NCI-H82 treated with DMSO at 0.1 percent for 48 hours (cell line): ENCODE measurements around the gene TOP3B.

ENCODE experiments used
- DNase-seq: peaks from one replicate; lab custom pipeline; 2025; ENCODE audit not compliant: unreplicated experiment; lab: John Stamatoyannopoulos, UW

TOP3B gene

DNA sequence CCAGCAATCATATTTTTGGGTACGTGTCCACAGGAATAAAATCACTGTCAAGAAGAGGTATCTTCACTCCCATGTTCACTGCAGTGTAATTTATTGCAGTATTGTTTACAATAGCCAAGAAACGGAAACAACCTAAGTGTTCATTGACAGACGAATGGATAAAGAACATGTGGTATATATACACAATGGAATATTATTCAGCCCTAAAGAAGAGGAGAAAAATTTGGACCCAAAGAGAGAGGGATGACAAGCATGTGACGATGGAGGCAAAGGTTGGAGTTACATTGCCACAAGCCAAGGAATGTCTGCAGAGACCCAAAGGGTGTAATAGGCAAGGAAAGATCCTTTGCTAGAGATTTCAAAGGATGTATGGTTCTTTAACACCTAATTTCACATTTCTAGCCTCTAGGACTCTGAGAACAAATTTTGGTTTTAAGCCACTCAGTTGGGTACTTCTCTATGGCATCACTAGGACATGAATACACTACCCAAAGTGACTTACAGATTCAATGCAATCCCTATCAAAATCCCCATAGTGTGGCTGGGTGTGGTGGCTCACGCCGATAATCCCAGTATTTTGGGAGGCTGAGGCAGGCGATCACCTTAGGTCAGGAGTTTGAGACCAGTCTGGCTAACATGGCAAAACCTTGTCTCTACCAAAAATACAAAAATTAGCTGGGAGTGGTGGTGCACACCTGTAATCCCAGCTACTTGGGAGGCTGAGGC, 31.1 kb upstream of the TOP3B start:
- DNase-seq: no peak

DNA sequence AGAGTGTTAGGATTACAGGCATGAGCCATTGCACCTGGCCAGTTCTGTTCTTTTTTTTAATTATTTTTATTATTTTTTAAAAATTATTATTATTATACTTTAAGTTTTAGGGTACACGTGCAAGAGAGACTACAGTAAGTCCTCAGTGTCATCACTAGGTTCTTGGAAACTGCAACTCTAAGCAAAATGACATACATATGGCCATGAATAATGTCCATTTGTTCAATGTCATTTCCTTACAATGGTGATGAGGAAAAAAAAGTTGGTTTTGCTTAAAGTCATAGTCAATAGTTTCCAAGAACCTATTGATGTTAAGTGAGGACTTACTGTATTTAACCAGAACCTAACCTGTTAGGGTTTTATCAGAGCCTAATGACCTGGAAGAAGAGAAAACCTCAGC, 29.4 kb upstream of the TOP3B start:
- DNase-seq: no peak

DNA sequence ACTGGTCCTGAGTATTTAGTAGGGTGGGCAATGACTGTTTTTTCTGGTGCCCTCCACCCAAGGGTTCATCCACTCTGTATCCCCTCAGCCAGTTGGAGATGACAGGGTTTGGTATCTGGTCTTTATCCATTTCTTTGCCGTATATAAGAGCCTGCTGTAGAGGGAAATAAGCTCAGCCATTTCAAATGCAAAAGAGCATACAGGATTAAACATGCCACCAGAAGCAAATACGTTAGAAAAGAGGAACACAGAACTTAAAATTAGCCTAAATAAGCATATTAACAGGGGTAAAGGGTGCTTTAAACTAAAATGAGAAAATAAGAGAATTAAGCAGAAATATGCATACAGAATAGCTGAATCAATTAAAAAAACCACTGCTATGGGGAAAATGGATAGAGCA, 27.8 kb upstream of the TOP3B start:
- DNase-seq: no peak

- no peak for DNase-seq
Observed at GRCh38 chr22:22009661-22010060, 27.1 kb upstream of the TOP3B start.

GRCh38 chr22:22006596-22006990, 24.0 kb upstream of the TOP3B start:
- no peak for DNase-seq

GRCh38 chr22:22005945-22006595, 23.5 kb upstream of the TOP3B start:
- DNase-seq: no peak

DNA sequence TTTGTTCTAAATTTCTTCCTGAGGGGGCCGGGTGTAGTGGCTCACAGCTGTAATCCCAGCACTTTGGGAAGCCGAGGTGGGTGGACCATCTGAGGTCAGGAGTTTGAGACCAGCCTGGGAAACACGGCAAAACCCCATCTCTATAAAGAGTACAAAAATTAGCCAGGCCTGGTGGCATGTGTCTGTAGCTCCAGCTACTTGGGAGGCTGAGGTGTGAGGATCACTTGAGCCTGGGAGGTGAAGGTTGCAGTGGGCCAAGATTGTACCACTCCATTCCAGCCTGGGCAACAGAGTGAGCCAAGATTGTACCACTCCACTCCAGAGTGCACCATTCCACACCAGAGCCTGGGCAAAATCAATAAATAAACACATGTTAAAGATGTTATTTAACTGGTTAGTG, 20.6 kb upstream of the TOP3B start:
- DNase-seq: no peak

GRCh38 chr22:22002526-22003055, 20.0 kb upstream of the TOP3B start:
- DNase-seq: no peak

DNA sequence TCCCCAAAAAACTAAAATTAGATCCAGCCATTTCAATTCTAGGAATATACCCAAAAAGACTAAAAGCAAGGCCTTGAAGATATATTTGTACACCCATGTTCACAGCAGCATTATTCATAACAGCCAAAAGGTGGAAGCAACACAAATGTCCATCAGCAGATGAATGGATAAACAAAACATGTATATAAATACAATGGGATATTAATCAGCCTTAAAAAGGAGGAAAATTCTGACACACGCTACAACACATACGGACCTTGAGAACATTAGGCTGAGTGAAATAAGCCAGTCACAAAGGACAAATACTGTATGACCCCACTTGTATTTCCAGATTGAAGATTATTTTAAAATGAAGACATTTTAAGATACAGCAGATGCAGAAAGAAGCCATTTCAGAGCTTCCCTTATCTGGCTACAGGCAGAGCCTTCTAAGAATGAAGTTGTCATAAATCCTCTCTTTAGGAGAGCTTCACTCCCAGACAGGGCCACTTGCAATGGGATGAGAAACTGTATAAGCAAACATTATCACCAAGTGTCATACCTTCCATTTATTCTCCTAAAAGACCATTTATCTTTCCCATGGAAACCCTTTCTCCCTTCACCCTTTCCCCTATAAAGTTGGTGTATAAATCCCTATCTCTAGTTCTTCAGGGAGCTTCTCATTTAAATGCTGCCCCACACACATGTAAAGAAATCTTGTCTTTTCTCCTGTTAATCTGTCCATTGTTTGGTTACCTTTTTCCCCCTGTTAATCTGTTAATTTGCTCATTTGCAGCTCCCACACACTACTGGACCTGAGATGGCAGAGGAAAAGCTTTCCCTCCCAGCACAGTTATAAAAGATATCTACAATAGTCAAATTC, 19.3 kb upstream of the TOP3B start:
- DNase-seq: no peak

DNA sequence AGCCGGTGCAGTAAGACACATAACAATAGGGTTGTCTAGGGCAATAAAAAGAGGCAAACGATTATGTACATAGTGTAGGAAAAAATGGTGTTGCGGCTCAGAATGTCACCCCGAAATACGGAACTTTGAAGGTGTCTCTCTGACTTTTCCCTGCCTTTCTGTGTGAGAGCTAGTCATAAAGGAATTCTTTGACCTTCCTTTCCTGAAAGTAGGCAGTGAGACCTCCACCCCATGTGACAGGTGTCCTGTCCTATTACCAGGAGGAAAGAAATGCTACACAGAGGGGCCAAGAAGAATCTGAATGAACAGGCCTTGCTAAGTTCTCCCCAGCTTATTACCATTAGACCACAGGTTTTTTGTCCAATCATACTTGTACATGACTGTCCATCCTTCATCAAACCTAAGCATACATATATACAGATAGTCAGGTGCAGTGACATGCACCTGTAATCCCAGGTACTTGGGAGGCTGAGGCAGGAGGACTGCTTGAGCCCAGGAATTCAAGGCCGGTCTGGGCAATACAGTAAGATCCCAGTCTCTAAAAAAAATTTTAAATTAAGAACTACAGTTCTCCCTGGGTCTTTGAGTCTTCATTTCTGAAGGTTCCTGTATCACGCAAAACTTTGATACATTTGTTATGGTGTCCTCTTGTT, 16.1 kb upstream of the TOP3B start:
- no peak for DNase-seq

DNA sequence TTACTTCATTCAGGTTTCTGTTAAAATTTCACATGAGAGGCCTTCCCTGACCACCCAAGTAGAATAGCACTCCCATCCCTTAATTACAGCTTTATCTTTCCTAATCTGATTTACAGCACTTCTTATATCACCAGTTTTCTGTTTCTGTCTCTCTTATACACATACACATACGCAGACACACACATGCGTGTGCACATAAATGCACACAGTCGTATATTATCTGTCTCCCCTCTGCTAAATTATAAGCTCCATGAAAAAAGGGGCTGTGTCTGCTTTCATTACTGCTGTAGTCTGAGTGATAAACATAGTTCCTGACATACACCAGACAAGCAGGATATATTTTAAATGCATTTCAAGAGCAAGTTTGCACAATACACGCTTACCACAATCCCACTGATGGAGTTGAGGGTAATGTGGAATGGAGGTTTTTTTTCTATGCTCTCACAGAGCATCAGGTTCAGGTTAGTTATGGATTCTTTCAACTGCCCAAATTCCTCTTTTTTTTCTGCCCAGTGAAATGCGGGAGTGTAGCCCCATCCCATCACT, 13.7 kb upstream of the TOP3B start:
- no peak for DNase-seq

DNA sequence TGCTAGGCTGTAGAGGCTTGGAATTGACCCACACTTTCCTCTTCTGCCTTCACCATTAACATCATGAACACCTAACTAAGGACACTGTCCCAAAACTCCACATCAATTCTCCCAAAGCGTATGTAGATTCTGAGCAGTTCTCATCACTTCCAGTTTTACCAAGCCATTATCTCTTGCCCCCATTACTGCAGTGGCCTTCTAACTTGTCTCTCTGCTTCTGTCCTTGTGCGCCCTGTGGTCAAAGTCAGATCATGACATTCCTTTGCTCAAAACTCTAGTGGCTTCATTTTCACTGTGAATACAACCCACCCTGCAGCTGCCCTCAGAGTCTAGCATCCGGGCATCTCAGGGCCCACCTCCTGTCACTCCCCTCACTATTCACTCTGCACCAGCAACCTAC, 13.1 kb upstream of the TOP3B start:
- no peak for DNase-seq

DNA sequence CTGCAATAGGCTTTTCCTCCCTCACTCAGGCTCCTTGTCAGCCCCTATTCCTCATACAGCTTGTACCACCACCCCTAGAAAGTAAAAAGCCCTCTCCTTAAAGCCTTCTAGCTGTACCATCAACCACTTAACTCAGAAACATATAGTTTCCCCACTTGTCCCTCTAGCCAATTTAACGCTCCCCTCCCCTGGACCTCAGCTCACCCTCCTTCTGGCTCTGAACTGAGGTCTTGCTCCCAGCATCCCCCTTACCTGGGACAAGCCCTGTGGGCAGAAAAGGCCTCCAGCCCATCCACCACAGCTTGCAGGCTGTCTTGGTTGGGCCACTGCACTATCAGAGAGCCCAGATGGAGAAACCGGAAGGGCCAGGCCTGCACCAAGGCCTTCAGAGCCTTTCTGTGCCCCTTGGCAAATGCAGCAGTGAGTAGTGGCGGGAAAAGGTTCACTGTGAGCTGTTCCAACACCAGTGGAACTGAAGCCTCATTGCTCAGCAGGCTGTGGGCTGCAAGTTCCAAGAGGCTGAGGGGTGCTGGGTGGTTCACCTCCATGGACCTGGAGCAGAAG, 12.4 kb upstream of the TOP3B start:
- no peak for DNase-seq

DNA sequence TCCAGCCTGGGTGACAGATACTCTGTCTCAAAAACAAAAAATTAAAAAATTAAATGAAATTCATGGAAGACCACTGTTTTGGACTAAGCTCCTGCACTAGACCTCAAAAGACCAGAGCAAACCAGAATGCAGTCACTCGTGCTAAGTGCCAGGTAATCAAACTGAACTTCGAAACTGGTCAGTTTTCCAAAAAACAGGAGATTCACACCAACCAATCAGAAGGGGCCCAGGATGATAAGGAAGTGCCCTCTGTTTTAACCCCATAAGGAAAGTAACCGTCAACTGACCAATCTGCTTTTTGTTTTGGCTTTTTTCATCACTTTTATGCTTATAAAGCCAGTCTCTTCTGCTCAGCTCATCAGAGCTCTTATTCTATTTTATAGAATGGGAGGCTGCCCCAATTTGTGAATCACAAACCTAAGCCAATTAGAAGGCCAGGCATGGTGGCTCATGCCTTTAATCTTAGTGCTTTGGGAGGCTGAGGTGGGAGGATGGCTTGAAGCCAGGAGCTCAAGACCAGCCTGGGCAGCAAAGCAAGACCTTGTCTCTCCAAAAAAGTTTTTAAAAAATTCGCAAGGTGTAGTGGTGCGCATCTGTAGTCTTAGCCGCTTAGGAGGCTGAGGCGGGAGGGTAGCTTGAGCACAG, 10.1 kb upstream of the TOP3B start:
- no peak for DNase-seq

- no peak for DNase-seq
Observed at GRCh38 chr22:21991774-21992173, 9.2 kb upstream of the TOP3B start.

GRCh38 chr22:21991304-21991596, 8.7 kb upstream of the TOP3B start:
- DNase-seq: no peak

DNA sequence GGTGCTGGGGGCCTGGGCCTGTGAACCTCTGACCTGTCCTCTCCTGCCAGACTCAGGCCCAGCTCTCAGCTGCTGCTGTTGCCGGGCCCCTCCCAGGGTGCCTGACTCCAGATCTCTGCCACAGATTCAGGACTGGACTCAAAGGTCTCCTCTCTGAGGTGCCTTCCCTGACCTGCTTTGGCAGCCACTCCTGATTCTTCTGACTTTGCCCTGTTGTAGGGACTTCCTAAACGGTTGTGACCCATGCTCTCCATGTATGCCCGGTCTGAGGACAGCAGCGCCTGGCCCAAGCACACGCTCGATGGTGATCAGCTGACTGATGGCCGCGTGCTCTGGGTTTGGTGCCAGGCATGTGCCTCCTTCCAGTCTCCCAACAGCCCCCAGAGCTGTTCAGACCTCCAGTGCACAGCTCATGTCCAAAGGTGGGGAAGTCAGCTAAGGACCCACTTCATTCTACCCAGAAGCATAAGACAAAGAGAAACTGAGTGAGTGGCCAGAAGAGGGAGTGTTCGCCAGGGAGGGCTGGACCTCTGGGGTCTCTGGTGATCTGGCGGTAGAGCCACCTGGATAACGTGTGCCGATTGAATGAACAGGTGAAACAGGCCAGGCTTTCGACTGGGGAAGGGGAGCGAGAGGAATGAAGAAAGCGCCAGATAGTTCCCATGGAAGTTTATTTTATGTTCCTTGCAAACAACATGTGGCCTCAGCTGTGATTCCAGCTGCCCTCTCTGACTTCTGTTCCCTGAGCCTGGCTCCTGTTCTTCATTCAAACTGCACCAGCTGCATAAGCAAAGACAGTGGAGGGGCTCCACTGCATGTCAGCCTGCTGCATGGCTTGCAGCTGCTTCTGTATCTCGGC, 8.1 kb upstream of the TOP3B start:
- no peak for DNase-seq

DNA sequence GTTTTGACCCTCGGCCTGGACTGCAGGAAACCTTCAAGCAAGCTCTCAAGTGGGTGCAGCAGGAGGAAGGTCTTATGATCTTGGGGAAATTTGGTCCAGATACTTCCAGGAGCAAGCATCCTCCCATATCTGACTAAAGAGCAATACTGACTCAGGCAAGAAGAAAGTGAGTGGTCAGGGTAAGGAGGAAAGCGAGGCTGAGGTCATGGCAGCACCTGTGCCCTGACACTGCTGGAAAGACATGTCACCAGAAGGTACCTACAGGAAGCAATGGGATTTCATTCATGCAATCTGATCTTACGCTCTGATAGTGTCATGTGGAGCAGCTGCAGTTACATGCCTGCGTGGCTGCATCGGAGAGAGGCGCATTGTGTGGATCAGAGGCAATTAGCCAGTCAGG, 6.5 kb upstream of the TOP3B start:
- DNase-seq: no peak

GRCh38 chr22:21985214-21985613, 2.6 kb upstream of the TOP3B start:
- DNase-seq: no peak
